Neural crest cell (in vitro differentiated cells): ENCODE results near the gene UFC1. TPM values are rescaled to one million over a fixed set of nuclear protein-coding genes. Genes with fewer than 3 reads are reported as not detected.
A peak's percentile ranks its signal among the peaks of the same experiment; 100 is the strongest.

Experiments
- DNase-seq: peaks from one replicate; pipeline ENCODE4 v3.0.0; 2021; ENCODE audit warnings: low read depth, mixed read lengths, low spot score
- H3K27ac Mint-ChIP-seq: one replicate; pipeline ENCODE4 v1.8.0; 2021; ENCODE audit warnings: mild to moderate bottlenecking, mixed read lengths; ENCODE audit not compliant: unreplicated experiment
- H3K27me3 Mint-ChIP-seq: 2 replicates; pipeline ENCODE4 v1.8.0; 2021; ENCODE audit warnings: low read depth, mild to moderate bottlenecking, mixed read lengths
- H3K36me3 Mint-ChIP-seq: 2 replicates; pipeline ENCODE4 v1.8.0; 2021; ENCODE audit warnings: low read depth, mild to moderate bottlenecking, mixed read lengths
- H3K4me1 Mint-ChIP-seq: 2 replicates; pipeline ENCODE4 v1.8.0; 2021; ENCODE audit warnings: mixed read lengths
- H3K4me3 Mint-ChIP-seq: one replicate; pipeline ENCODE4 v1.8.0; 2021; ENCODE audit warnings: mild to moderate bottlenecking, mixed read lengths
- H3K9me3 Mint-ChIP-seq: 2 replicates; pipeline ENCODE4 v1.8.0; 2021; ENCODE audit warnings: mixed read lengths
- total RNA-seq: library from RNA; stranded (reverse); gene quantifications from 2 replicates; pipeline ENCODE4 v1.2.1, GENCODE V29; 2021
- TF ChIP-seq, protein P1 (sequence below): fragments of 200-600 bp; sonication (generic); conservative IDR thresholded peaks from 2 replicates; pipeline ENCODE4 v1.5.0; 2021; ENCODE audit warnings: antibody characterized with exemption, mild to moderate bottlenecking

The UFC1 gene
- total RNA-seq, 1 donor from 2014 or later = 77.2 TPM

- TF ChIP-seq, protein P1, sequence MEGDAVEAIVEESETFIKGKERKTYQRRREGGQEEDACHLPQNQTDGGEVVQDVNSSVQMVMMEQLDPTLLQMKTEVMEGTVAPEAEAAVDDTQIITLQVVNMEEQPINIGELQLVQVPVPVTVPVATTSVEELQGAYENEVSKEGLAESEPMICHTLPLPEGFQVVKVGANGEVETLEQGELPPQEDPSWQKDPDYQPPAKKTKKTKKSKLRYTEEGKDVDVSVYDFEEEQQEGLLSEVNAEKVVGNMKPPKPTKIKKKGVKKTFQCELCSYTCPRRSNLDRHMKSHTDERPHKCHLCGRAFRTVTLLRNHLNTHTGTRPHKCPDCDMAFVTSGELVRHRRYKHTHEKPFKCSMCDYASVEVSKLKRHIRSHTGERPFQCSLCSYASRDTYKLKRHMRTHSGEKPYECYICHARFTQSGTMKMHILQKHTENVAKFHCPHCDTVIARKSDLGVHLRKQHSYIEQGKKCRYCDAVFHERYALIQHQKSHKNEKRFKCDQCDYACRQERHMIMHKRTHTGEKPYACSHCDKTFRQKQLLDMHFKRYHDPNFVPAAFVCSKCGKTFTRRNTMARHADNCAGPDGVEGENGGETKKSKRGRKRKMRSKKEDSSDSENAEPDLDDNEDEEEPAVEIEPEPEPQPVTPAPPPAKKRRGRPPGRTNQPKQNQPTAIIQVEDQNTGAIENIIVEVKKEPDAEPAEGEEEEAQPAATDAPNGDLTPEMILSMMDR = no peak
- no peak for DNase-seq
- Mint-ChIP-seq H3K4me3 (no peak overlapping the region), H3K27ac (no peak overlapping the region), H3K9me3 (no peaks in the 10 kb centered on the region), H3K36me3 (no peaks in the 10 kb centered on the region), H3K27me3 (no peaks in the 10 kb centered on the region), H3K4me1 (peaks cover 57% of the 10 kb centered on the region)
Measured at GRCh38 chr1:161195171-161195570, 41.4 kb downstream of the UFC1 start.

- Mint-ChIP-seq H3K27me3 (no peaks in the 10 kb centered on the region), H3K27ac (no peak overlapping the region), H3K4me3 (no peak overlapping the region), H3K36me3 (no peaks in the 10 kb centered on the region), H3K4me1 (peaks cover 59% of the 10 kb centered on the region), H3K9me3 (no peaks in the 10 kb centered on the region)
- DNase-seq = no peak
- TF ChIP-seq, protein P1 = no peak
Measured at GRCh38 chr1:161196111-161196510, 42.3 kb downstream of the UFC1 start.

DNA sequence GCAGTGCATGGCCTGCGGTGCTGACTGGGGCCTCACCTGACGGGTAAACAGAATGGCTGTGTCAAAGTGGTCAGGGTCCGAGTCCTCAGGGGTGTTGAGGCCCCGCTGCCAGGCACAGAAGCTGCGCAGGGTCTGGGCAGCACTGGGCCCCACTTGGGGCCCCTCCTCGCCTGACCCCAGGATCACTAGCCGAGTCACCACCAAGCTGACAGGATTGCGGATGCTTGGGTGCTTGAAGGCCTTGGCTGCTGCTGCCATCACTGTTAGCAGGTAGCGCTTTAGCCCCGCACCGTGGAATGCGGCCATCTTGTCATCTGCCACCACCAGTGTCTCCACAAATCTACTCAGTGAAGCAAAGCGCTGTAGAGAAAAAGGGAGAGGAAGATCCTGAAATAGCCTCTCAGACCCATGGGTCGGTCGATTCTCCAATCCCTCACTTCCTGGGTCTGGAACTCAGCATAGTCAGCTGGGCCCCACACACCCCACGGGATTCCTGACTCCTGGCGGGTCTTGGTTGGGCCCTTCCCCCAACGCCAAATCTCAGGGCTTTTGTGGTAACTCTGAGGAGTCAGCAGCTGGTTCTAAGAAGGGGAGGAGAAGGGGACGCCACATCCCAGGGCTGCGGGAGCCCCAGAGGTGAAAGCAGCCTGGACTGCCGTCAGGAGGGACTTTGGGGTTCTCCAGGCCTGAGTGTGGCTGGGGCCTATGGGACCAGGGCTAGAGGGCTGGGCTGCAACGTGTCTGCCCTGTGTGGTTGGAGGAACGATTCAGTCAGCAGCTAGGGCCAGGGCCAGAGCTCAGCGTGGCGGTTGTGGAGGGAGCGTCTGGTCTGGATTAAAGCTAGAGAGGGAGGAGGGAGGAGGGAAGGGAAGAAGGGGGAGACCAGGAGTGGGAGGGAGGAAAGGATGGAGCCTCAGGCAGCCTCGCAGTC is 43.0 kb downstream of the UFC1 start:
- H3K4me1 Mint-ChIP-seq = peaks cover 59% of the 10 kb centered on the region
- no peaks in the 10 kb centered on the region for H3K27me3 Mint-ChIP-seq
- H3K27ac Mint-ChIP-seq = peak overlapping the region; percentile 91
- TF ChIP-seq, protein P1 = no peak
- no peaks in the 10 kb centered on the region for H3K36me3 Mint-ChIP-seq
- no peak for DNase-seq
- H3K4me3 Mint-ChIP-seq = peak overlapping the region; percentile 79
- H3K9me3 Mint-ChIP-seq = no peaks in the 10 kb centered on the region

GRCh38 chr1:161197560-161198193 is 43.9 kb downstream of the UFC1 start:
- Mint-ChIP-seq H3K9me3 (no peaks in the 10 kb centered on the region), H3K27me3 (no peaks in the 10 kb centered on the region), H3K4me1 (peaks cover 57% of the 10 kb centered on the region), H3K36me3 (peaks cover 2% of the 10 kb centered on the region), H3K4me3 (peak overlapping the region; percentile 79), H3K27ac (peak overlapping the region; percentile 91)
- DNase-seq = no peak
- TF ChIP-seq, protein P1 = no peak

GRCh38 chr1:161198194-161198896 is 44.6 kb downstream of the UFC1 start:
- TF ChIP-seq, protein P1 = no peak
- H3K9me3 Mint-ChIP-seq = no peaks in the 10 kb centered on the region
- H3K36me3 Mint-ChIP-seq = peaks cover 4% of the 10 kb centered on the region
- no peaks in the 10 kb centered on the region for H3K27me3 Mint-ChIP-seq
- H3K4me1 Mint-ChIP-seq = peaks cover 57% of the 10 kb centered on the region
- H3K27ac Mint-ChIP-seq = no peak overlapping the region
- peak overlapping the region; percentile 79 for H3K4me3 Mint-ChIP-seq
- peak; percentile 29 for DNase-seq
